CD14-positive monocyte (primary cell): ENCODE data around the gene RAB1B. TPM values are rescaled to one million over a fixed set of nuclear protein-coding genes. Genes with fewer than 3 reads are reported as not detected.
A peak's percentile ranks its signal among the peaks of the same experiment; 100 is the strongest.

Experiments used
- DNase-seq, 3 donors: peaks; one replicate each; pipeline ENCODE4 v3.0.0-alpha.2; 2011 to 2022
- H2AFZ ChIP-seq: 2 replicates; pipeline ENCODE4 v1.6.0; 2012; ENCODE audit warnings: mild to moderate bottlenecking, low read depth, low read length, inconsistent platforms; ENCODE audit not compliant: insufficient read depth, poor library complexity, severe bottlenecking
- H3K27ac ChIP-seq, 2 donors: 1 replicate in 1 of 2; 2 replicates in 1 of 2; pipeline ENCODE4 v1.5.1; 2012 to 2013; ENCODE audit warnings: low read length in 2 of 2, control low read depth in 1 of 2, inconsistent platforms in 1 of 2, low read depth in 1 of 2, mild to moderate bottlenecking in 1 of 2
- H3K27me3 ChIP-seq, 2 donors: one replicate each; pipeline versions ENCODE4 v1.6.0 to v1.6.1; 2011 to 2013; ENCODE audit warnings: low read length in 2 of 2; ENCODE audit not compliant: control insufficient read depth in 2 of 2, insufficient read depth in 2 of 2
- H3K36me3 ChIP-seq, 2 donors: replicated peaks in 1 of 2; 1 replicate in 1 of 2; 2 replicates in 1 of 2; pipeline versions ENCODE4 v1.5.1 to v1.6.1; 2012 to 2013; ENCODE audit warnings: low read length in 2 of 2, control low read depth in 1 of 2, inconsistent platforms in 1 of 2, mild to moderate bottlenecking in 1 of 2; ENCODE audit not compliant: insufficient read depth in 2 of 2, control insufficient read depth in 1 of 2
- H3K4me1 ChIP-seq, 2 donors: 1 replicate in 1 of 2; 2 replicates in 1 of 2; pipeline versions ENCODE4 v1.5.1 to v1.6.1; 2012 to 2013; ENCODE audit warnings: low read length in 2 of 2, control low read depth in 1 of 2, inconsistent platforms in 1 of 2, mild to moderate bottlenecking in 1 of 2, moderate library complexity in 1 of 2; ENCODE audit not compliant: insufficient read depth in 2 of 2, control insufficient read depth in 1 of 2
- H3K4me2 ChIP-seq: replicated peaks from 2 replicates; pipeline ENCODE3; 2012; ENCODE audit warnings: low read length, moderate library complexity, mild to moderate bottlenecking; ENCODE audit not compliant: poor library complexity, severe bottlenecking; ENCODE audit errors: extremely low read depth
- H3K4me3 ChIP-seq, 3 experiments: fragments of 200-600 bp in 1 of 3; sonication (generic) in 1 of 3; replicated peaks in 1 of 3; 1 replicate in 2 of 3; 2 replicates in 1 of 3; pipeline ENCODE4 v1.5.1; 2011 to 2013; ENCODE audit warnings: low read length in 3 of 3, mild to moderate bottlenecking in 3 of 3, control low read depth in 2 of 3, low read depth in 2 of 3, inconsistent platforms in 1 of 3, moderate library complexity in 1 of 3
- H3K79me2 ChIP-seq: 2 replicates; pipeline ENCODE4 v1.6.0; 2012; ENCODE audit warnings: mild to moderate bottlenecking, control low read depth, inconsistent platforms, low read length, moderate library complexity; ENCODE audit not compliant: insufficient read depth
- H3K9ac ChIP-seq: 2 replicates; pipeline ENCODE4 v1.6.0; 2017; ENCODE audit warnings: low read length, mild to moderate bottlenecking; ENCODE audit not compliant: insufficient read depth, poor library complexity, severe bottlenecking
- H3K9me3 ChIP-seq, 2 donors: replicated peaks in 1 of 2; 1 replicate in 1 of 2; 2 replicates in 1 of 2; pipeline versions ENCODE4 v1.5.1 to v1.6.1; 2012 to 2013; ENCODE audit warnings: low read length in 2 of 2, control low read depth in 1 of 2; ENCODE audit not compliant: control insufficient read depth in 1 of 2, insufficient read depth in 1 of 2
- H4K20me1 ChIP-seq: 2 replicates; pipeline ENCODE4 v1.6.0; 2012; ENCODE audit warnings: mild to moderate bottlenecking, low read length, control low read depth, moderate library complexity; ENCODE audit not compliant: insufficient read depth
- H3K27ac Mint-ChIP-seq, 7 donors: one replicate each; pipeline ENCODE4 v1.8.0; 2020; ENCODE audit warnings: mild to moderate bottlenecking in 7 of 7, mixed read lengths in 7 of 7, moderate library complexity in 6 of 7, inconsistent platforms in 2 of 7
- H3K27me3 Mint-ChIP-seq, 3 donors: one replicate each; pipeline ENCODE4 v1.8.0; 2021 to 2022; ENCODE audit warnings: low read depth in 3 of 3, mild to moderate bottlenecking in 3 of 3, mixed read lengths in 3 of 3, moderate library complexity in 3 of 3, inconsistent platforms in 1 of 3
- H3K36me3 Mint-ChIP-seq, 2 donors: one replicate each; pipeline ENCODE4 v1.8.0; 2020; ENCODE audit warnings: mixed read lengths in 2 of 2, inconsistent platforms in 1 of 2, mild to moderate bottlenecking in 1 of 2
- H3K4me1 Mint-ChIP-seq: one replicate; pipeline ENCODE4 v1.8.0; 2020; ENCODE audit warnings: mild to moderate bottlenecking, mixed read lengths
- H3K4me3 Mint-ChIP-seq, 2 donors: one replicate each; pipeline ENCODE4 v1.8.0; 2020; ENCODE audit warnings: mild to moderate bottlenecking in 2 of 2, mixed read lengths in 2 of 2, moderate library complexity in 1 of 2
- H3K9me3 Mint-ChIP-seq, 7 donors: one replicate each; pipeline ENCODE4 v1.8.0; 2020 to 2022; ENCODE audit warnings: mixed read lengths in 7 of 7, mild to moderate bottlenecking in 6 of 7, moderate library complexity in 6 of 7, inconsistent platforms in 2 of 7
- WGBS: methylation state at CpG from one replicate; pipeline ENCODE4 v1.1.5; 2013; ENCODE audit warnings: missing lambda C conversion rate; ENCODE audit not compliant: insufficient coverage; 5-methylcytosine and 5-hydroxymethylcytosine counted together
- intact Hi-C, 2 donors: fragments of 100-400 bp; cut with micrococcal nuclease; formaldehyde crosslinking; loops; one replicate each; pipeline versions ENCODE4 v1.15.0 to v1.15.1; 2023
- polyA plus RNA-seq, 3 donors: library from polyadenylated mRNA; depleted of rRNA in 1 of 3; unstranded in 2 of 3; stranded (reverse) in 1 of 3; fragments of 300-500 nt in 2 of 3; fragments of >200 nt in 1 of 3; fragmentation: Illumina TruSeq in 2 of 3; gene quantifications; 1 replicate in 2 of 3; 2 replicates in 1 of 3; pipeline ENCODE4 v1.2.3, GENCODE V29; 2012 to 2021
- TF ChIP-seq, protein P1 (sequence below): fragments of 200-600 bp; IDR thresholded peaks from one replicate; pipeline ENCODE4 v1.8.0; 2022; ENCODE audit warnings: antibody characterized with exemption, mild to moderate bottlenecking

RAB1B gene
- polyA plus RNA-seq, 3 donors = 17.9 to 90.5 (median 18.8) TPM

DNA sequence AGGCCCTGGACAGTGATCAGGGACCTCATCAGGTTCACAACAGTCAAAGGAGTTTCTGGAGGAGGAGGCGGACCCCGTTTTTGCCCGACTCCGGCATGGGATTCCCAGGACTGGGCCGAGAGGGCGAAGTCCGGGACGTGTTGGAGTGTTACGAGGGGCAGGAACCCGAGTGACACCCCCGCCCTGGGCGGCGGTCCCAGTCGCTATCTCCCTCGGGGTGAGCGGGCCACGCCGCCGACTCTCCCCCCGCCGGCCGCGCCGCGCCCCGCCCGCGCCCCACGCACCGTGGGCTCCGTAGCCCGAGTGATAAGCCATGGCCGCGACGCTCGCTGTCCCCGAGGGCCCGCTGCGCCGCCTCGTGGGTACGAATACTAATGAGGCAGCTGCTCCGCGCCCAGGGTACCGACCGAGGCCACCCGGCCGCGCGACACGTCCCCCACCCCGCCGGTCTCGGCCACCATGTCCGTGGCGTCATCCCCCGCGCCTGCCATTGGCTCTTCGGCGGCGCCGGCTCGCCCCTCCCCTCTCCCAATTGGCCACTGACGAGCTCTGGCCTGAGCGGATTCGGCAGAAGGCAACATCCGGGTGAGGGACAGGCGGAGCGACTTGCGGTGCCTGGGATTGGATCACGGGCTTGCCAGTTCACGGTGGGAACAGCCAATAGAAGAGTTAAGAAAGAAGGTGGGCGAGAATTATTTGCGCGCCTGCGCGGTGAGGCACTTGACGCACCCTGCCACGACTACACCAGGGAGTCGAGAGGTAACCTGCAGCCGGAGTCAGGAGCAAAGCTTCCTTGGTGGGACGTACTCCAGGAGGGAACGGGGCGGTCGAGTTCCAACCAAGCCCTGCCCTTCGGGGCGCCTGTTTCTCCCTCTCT lies 20.5 kb downstream of the RAB1B start, which contains the start of gene YIF1A:
TSS of gene YIF1A (minus strand) at position 473 of the 877 bp plus-strand sequence. CDS start at position 315, 158 bp downstream.
- under 1% methylated on average over 85 of the region's 87 CpGs for WGBS
- Histone ChIP-seq H3K27me3 (peaks cover 24 to 41% of the 10 kb centered on the region in 2 donors), H2AFZ (peak within 1 kb of the TSS; percentile 84), H3K36me3 (peaks cover 3 to 14% of the 10 kb centered on the region in 2 donors), H3K4me2 (peak within 1 kb of the TSS; percentile 95), H3K9me3 (peaks cover 0 to 11% of the 10 kb centered on the region in 2 donors), H3K4me1 (peaks cover 37 to 44% of the 10 kb centered on the region in 2 donors), H3K4me3 (peak within 1 kb of the TSS; percentile 77 to 84 (median 81)), H3K79me2 (no peaks in the 10 kb centered on the region), H4K20me1 (peaks cover 6% of the 10 kb centered on the region), H3K9ac (peak within 1 kb of the TSS; percentile 75), H3K27ac (peak within 1 kb of the TSS; percentile 37 to 74)
- Mint-ChIP-seq H3K9me3 (peaks cover 0 to 7% (median 4%) of the 10 kb centered on the region in 7 donors), H3K27me3 (peaks cover 31 to 41% (median 38%) of the 10 kb centered on the region in 3 donors), H3K36me3 (peaks cover 9 to 20% of the 10 kb centered on the region in 2 donors), H3K4me1 (peaks cover 36% of the 10 kb centered on the region), H3K27ac (peak within 1 kb of the TSS; percentile 82 to 90 (median 84)), H3K4me3 (peak within 1 kb of the TSS; percentile 86 to 94)
- intact Hi-C loops = loop anchor here in 1 of 2 donors (2.0 kb wide), 1 partner anchor 20 kb away; the partner anchor contains the start of gene RAB1B
- TF ChIP-seq, protein P1, sequence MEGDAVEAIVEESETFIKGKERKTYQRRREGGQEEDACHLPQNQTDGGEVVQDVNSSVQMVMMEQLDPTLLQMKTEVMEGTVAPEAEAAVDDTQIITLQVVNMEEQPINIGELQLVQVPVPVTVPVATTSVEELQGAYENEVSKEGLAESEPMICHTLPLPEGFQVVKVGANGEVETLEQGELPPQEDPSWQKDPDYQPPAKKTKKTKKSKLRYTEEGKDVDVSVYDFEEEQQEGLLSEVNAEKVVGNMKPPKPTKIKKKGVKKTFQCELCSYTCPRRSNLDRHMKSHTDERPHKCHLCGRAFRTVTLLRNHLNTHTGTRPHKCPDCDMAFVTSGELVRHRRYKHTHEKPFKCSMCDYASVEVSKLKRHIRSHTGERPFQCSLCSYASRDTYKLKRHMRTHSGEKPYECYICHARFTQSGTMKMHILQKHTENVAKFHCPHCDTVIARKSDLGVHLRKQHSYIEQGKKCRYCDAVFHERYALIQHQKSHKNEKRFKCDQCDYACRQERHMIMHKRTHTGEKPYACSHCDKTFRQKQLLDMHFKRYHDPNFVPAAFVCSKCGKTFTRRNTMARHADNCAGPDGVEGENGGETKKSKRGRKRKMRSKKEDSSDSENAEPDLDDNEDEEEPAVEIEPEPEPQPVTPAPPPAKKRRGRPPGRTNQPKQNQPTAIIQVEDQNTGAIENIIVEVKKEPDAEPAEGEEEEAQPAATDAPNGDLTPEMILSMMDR = no peak
- DNase-seq = peak; percentile 98 to 99 (median 98)

DNA sequence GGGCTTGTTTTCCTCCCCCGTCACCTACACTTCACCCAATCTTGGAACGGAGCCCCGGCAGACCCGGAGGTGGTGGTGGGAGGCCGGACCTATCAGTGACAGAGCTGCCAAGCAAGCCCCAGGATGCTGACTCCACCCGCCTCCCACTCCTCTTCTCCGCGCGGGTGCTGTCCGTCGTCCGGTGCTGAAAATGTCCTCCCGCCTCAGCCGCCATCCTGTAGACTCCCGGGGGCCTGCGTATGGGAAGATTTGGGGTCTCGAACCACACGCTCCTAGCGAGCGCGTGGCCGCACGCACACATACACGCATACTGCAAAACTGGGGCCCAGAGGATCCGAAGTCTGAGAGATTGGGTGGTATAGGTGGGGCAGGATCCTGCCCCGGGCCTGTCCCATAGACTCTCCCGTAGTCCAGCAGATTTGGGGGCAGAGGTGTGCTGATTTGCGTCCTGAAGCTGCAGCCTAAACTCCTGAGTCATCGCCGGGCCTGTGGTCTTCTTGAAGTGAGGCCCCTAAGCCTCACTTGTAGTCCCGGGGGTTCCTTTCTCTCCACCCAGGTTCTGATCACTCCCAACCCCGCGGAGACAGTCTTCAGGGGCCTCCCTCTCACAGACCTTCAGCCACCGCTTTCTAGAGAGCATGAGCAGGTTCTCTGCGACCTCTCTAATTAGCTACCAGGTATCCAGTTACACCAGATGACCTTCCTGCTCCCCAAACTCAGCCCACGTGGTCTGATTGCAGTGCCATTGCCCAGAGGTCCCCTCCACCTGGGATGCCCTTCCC lies 21.3 kb downstream of the RAB1B start:
- H3K9me3 Mint-ChIP-seq = peaks cover 0 to 7% (median 4%) of the 10 kb centered on the region in 7 donors
- Histone ChIP-seq H3K79me2 (no peaks in the 10 kb centered on the region), H4K20me1 (peaks cover 6% of the 10 kb centered on the region), H3K4me1 (peaks cover 37 to 44% of the 10 kb centered on the region in 2 donors), H3K9me3 (peaks cover 0 to 11% of the 10 kb centered on the region in 2 donors), H3K4me3 (peak overlapping the region; percentile 48 to 84 (median 58)), H3K4me2 (peak overlapping the region; percentile 95), H3K9ac (peak overlapping the region; percentile 75), H3K27ac (no peak overlapping the region), H3K27me3 (peaks cover 24 to 44% of the 10 kb centered on the region in 2 donors), H3K36me3 (peaks cover 3 to 7% of the 10 kb centered on the region in 2 donors), H2AFZ (peak overlapping the region; percentile 84)
- H3K36me3 Mint-ChIP-seq = peaks cover 4 to 16% of the 10 kb centered on the region in 2 donors
- peak overlapping the region in 4 of 7 donors; percentile 37 to 82 (median 61) for H3K27ac Mint-ChIP-seq
- intact Hi-C loops = loop anchor here in 1 of 2 donors (2.0 kb wide), 1 partner anchor 21 kb away; the partner anchor contains the start of gene RAB1B
- H3K4me1 Mint-ChIP-seq = peaks cover 36% of the 10 kb centered on the region
- WGBS = 26% methylated on average over 11 of the region's 36 CpGs
- peak in 1 of 3 donors; percentile 38 for DNase-seq
- H3K27me3 Mint-ChIP-seq = peaks cover 33 to 49% (median 38%) of the 10 kb centered on the region in 3 donors
- TF ChIP-seq, protein P1 = no peak
- H3K4me3 Mint-ChIP-seq = peak overlapping the region; percentile 86 to 94
